Activated CD4-positive, alpha-beta T cell treated with anti-CD3 and anti-CD28 coated beads, Interleukin-2, amount 50 U/mL, for 16 hours (primary cell): Measurements from ENCODE around the gene AMT.
A peak's percentile ranks its signal among the peaks of the same experiment; 100 is the strongest.
"Not testable (repeated sequence)": the region's sequence is repeated elsewhere in the genome, so short reads cannot be mapped to it uniquely, and the experiment has no call there.

Experiments
- DNase-seq: peaks from one replicate; pipeline ENCODE4 v3.0.0-alpha.2; 2020

The AMT gene

GRCh38 chr3:49421890-49422378 is 339 bp downstream of the AMT start:
- no peak for DNase-seq

DNA sequence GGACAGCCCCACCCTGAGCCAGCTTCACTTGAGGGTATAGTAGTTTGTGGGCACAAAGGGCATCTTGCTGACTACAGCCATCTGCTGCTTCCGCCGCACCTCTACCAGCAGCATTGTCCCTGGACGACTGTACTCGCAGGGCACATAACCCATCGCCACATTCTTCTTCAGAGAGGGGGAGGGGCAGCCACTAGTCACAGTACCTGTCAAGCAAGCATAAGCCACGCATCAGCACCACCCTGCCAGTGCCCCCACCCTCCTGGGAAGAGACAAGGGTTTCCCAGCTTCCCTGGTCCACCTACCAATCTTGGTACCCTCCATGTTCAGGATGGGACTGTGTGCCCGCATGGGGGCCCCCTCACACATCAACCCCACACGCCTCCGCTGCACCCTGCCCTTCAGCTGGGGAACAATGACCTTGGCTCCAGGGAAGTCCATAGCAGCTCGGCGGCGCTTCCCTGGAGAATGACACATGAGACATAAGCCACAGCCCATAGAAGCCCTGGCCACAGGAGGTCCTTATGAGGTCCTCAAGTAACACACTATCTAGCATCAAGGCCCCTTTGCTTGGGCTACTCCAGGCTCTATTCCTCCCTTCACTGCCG is 4.7 kb downstream of the AMT start:
- no peak for DNase-seq

DNA sequence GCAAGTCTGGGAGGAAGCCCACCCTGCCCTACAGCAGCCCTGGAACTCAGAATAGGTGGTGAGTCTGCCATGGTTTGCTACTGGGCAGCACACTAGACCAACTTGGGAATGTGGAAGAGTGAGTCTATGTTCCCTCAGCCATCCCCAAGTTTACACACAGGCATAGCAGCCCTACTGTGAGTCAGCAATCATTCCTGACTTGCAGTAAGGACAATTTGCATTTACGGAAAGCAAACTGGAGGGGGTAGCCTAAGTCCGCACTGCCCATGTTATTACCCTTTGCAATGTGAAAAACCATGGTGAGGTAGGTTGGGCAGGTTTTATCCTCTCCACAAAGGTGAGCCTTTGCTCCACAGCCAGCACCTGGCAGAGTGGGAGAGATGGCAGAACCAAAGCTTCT is 5.4 kb downstream of the AMT start:
- DNase-seq: no peak

DNA sequence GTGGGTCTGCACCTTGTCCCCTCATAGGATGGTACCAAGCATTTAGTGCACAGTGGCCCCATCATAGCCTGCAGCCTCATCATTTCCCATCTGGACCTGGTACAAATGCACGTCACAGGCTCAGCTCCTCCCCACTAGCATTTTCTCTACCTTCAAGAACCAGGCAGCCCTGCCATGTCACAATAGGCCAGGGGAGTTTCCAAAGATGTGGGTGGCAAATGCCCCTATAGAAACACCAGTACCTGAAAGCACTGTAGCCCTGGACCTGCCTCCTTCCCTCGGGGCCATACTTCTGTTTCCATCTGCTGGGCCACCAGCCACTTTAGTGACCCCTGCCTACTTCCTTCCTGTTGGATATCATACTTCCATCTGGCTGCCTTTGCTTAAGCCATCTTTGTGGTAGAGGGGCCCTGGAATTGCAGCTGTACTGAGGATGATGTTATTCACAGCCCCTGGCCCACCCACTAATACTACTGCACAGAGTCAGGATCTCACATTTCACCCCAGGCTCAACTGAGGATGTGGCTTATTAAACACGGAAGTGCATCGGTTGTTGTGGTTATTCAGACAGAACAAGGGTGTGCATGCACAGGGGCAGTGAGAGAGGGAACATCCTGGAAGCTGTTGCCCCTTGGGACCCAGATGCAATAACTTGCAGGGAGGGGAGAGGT is 6.2 kb downstream of the AMT start:
- DNase-seq: peak; percentile 67

GRCh38 chr3:49414753-49415152 is 7.5 kb downstream of the AMT start:
- no peak for DNase-seq

- DNase-seq: no peak
These were observed 8.9 kb downstream of the AMT start for GRCh38 chr3:49413338-49413734.

DNA sequence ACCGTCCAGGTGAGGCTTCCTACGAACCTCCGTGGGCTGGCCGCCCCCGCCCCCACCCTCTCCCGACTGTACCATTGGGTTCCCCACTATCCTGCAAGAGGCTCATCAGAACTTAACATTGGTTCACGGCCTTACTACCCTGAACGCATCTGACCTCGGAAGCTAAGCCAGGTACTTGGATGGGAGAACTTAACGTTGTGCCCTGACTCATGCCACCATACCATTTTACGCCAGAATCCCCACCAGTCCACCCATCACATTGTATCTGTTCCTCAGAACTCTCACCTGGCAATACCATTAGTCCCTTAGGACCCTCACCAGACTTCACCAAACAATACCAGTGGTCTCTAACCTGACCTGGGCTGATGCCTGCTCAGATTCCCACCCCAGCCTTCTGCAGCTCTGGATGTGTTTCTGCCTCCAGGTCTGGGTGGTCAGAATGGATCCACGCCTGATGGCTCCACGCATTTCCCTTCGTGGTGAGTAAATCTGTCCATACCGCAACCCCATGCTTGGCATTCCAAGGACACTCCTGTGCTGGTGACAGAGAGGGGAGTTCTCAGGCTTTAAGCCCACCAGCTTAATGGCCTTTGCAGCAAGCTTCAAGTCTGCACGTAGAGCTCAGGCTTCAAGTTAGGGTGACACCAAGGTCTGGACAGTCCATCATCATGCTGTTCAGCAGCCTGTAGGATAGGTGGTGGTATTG is 9.5 kb downstream of the AMT start:
- DNase-seq: no peak

GRCh38 chr3:49411968-49412631 is 10.2 kb downstream of the AMT start, which contains the start of the genes RHOA and TCTA:
RHOA (minus strand) TSS chr3:49411976; CDS start chr3:49375589, 36,387 bp downstream.
TCTA (plus strand) TSS chr3:49412423; CDS start chr3:49412427, 4 bp downstream.
- DNase-seq: peak; percentile 100

DNA sequence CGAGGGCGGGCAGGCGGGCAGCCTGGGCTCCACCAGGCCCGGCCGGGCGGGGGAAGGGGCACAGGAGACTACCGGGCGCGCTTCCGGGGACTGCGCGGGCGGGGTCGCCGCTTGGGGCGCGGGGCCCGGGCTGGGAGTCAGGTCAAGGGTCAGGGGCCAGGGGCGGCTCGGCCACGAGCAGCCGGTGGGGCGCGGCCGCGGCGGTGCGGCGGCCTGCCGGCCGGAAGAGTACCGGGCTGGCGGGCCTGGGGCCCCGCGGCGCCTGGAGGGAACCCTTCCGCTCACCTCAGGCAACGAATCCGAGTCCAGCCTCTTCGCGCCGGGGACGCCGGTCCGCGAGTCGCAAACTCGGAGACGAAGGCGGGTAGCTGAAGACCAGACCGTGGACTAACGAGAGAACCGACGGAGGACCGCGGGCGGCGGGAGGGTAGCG is 10.7 kb downstream of the AMT start:
- no peak for DNase-seq

- peak; percentile 39 for DNase-seq
These were observed 11.3 kb downstream of the AMT start for GRCh38 chr3:49410846-49411534.

- DNase-seq: peak; percentile 33
These were observed 12.0 kb downstream of the AMT start for GRCh38 chr3:49410066-49410845.

DNA sequence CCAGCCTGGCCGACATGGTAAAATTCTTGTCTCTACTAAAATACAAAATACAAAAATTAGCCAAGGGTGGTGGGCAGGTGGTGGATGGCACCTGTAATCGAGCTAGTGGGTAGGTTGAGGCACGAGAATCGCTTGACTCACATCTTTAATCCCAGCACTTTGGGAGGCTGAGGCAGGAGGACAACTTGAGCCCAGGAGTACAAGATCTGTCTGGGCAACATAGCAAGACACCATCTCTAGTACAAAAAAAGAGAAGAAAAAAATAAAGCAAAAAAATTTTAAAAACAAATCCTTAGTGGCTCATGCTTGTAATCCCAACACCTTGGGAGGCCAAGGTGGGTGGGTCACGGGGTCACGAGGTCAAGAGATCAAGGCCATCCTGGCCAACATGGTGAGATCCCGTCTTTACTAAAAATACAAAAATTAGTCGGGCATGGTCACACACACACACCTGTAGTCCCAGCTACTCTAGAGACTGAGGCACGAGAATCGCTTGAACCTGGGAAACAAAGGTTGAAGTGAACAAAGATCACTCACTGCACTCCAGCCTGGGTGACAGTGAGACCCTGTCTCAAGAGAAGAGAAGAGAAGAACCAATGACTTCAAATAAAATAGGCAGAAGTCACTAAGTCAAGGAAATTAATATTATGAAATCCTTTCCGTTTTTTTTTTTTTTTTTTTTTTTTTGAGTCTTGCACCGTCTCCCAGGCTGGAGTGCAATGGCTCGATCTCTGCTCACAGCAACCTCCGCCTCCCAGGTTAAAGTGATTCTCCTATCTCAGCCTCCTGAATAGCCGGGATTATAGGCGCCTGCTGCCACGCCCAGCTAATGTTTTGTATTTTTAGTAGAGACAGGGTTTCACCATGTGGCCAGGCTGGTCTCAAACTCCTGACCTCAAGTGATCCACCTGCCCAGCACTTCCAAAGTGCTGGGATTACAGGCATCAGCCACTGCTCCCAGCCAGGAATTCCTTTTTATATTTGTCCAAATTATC is 15.4 kb downstream of the AMT start:
- DNase-seq: no peak

GRCh38 chr3:49405570-49405969 is 16.7 kb downstream of the AMT start:
- not testable (repeated sequence) for DNase-seq

DNA sequence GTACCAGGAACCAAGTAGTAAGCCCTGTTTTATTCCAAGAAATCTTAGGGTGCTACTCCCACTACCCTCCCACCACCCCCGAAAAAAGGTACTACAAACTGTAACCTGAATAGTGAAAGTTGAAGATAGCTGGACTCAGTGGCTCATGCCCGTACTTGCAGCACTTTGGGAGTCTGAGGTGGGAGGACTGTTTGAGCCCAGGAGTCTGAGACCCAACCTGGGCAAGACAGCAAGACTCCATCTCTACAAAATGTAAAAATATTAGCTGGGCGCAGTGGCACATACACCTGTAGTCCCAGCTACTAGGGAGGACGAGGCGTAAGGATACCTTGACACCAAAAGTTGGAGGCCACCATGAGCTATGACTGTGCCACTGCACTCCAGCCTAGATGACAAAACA is 18.4 kb downstream of the AMT start:
- DNase-seq: no peak

DNA sequence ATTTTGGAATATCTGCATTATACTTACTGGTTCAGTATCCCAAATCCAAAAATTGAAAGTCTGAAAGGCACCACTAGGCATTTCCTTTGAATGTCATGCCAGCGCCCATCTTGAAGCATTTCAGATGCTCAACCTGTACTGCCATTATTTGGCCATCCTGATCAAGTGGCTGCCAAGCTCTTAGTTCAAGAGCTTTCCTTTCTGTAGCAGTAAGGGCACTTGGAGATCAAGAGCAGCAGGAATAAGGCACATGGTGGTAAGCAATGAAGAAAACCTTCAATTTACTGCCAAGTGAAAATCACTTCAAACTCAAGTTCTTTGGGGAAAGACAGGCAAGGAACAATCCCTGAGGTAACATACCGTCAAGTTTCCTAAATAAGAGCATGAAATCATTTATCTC is 20.5 kb downstream of the AMT start:
- no peak for DNase-seq

- DNase-seq: no peak
These were observed 22.8 kb downstream of the AMT start for GRCh38 chr3:49399461-49399860.

DNA sequence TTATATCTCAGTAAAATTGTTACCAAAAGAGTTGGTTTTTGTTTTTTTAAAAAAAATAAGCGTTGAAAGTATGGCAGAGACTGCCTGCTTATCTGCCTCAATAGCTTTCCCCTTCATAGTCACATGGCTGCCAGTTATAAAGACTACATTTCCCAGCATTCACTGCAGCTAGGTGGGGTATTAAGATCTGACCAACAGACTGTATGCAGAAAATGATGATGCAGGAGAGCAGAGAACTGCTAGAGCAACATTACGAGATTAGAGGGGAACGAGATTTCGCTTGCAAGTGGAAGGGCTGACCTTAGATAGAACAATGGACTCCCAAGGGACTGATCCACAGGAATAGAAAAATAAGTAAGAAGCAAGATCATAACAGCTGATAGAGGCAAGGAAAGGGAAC is 24.8 kb downstream of the AMT start:
- DNase-seq: no peak

DNA sequence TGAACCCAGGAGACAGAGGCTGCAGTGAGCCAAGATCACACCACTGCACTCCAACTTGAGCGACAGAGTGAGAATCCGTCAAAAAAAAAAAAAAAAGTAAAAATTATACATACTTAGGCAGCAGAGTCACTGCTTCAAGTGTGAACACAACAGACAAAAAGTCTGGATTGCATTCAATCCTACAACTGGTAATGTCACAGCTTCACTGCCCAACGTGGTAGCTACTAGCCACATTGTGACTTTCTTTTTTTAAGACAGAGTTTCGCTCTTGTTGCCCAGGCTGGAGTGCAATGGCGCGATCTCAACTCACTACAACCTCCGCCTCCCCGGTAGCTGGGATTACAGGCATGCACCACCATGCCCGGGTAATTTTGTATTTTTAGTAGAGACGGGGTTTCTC is 31.0 kb downstream of the AMT start:
- not testable (repeated sequence) for DNase-seq

GRCh38 chr3:49389297-49389696 is 33.0 kb downstream of the AMT start:
- no peak for DNase-seq

DNA sequence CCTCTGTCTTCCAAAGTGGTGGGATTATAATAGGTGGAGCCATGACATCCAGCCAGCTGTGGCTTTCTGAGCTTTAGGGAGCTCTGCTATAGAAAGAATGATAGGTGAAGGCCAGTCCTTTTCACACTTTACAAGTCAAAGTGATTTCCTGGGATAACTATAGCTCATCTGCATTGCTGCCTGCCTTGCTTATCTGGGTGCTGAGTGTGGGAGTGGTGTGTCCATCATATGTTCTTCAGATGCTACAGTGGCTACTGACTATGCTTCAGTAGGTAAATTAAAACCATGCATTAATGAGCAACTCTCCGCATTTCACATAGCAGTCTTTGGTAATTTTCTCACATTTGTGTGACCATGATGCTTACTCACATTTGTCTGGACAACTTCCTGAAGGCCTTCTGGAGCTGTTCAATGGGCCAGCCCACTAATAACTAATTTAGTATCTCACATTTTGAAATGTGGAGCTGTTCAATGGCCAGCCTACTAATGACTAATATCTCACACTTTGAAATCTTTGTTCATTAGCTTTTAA is 33.9 kb downstream of the AMT start:
- DNase-seq: no peak
